CD1c-positive myeloid dendritic cell (primary cell): ENCODE measurements around the gene EVI2A.
A peak's percentile ranks its signal among the peaks of the same experiment; 100 is the strongest.
"Not testable (repeated sequence)": the region's sequence is repeated elsewhere in the genome, so short reads cannot be mapped to it uniquely, and the experiment has no call there.

ENCODE experiments used
- DNase-seq: peaks from one replicate; pipeline ENCODE4 v3.0.0-alpha.2; 2016; ENCODE audit errors: extremely low spot score

The EVI2A gene

GRCh38 chr17:31312223-31312622 lies 9.2 kb downstream of the EVI2A start:
- DNase-seq = peak; percentile 33

- peak; percentile 15 for DNase-seq
Observed at GRCh38 chr17:31311526-31311925, 9.9 kb downstream of the EVI2A start.

- DNase-seq = peak; percentile 19
Observed at GRCh38 chr17:31310886-31311285, 10.5 kb downstream of the EVI2A start.

DNA sequence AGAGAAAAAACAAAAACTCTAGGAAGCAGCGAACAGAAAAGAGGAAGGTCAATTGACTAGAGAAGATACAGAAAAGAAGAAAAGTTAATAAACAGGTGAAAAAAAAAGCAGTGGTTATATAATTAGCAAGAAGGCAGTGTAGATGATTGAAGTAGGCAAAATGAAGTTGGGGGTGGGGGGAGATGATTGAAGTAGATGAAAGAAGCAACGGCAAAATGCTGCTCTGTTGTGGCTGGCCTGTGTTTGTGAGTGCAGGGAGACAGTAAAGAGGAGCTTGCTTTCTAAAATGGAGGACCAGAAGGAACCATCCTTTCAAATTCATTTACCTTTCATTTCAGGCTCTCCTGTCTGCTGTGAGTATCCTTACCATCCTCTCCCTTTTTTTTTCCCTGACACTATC lies 11.2 kb downstream of the EVI2A start:
- DNase-seq = peak; percentile 43

DNA sequence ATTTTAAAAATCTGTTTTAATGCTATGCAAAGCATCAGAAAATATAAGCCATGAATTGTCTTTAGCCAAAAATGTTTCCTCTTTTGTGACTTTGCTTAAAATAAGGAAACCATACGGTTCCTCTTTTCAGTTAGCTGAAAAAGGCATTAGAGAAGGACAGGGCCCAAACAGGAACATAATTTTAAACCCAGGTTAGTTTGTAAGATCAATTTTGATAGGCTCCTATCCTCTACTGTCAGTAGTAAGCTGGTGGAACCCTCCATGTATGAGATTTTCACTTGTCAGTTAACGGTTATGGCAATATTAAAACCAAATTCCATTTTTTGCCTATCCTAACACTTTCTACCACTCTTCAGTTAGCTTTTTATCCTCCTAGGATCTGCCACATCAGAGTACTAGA lies 11.9 kb downstream of the EVI2A start:
- peak; percentile 89 for DNase-seq

GRCh38 chr17:31308372-31309334 lies 12.8 kb downstream of the EVI2A start:
- DNase-seq = peak; percentile 70

DNA sequence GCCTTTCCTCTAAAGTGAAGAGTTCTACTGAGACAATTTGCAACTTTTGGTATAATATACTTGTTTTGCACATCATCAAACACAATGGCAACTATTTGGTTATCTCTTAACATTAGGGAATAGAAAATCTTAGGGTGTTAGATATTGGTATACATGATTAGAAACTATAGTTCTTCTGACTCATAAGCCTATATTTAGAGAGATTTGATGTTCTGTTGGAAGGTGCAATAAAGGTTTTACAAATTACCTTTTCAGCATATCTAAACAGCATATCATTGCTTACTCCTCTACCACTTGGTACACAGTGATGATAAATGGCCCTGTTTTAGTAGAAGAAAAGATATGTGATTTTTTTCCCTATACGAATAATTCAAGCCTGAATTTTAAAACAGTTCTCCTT lies 13.8 kb downstream of the EVI2A start:
- DNase-seq = no peak

GRCh38 chr17:31299624-31300023 lies 21.8 kb downstream of the EVI2A start:
- DNase-seq = no peak

DNA sequence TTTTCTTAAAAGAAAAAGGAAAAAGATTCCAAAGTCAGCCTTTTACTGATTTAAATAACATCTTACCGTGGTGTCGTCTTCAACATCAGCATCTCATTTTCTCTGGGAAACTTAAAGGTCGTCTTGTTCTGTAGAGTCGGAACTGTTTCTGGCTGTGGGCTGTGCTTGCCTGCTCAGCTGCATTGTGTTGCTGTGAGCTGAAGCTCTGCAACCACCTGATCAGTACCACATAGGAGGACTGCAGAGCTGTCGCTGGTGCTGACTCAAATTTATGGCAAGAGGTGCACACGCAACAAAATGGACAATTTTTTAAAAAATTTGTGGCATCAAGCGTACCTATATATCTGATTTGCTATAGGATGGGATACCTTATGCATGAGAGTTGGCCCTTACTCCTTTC lies 24.3 kb downstream of the EVI2A start, which contains the start of gene OMG:
OMG (minus strand) TSS at position 150 of the 400 bp plus-strand sequence. CDS start 908 bp downstream, outside the sequence.
- no peak for DNase-seq

DNA sequence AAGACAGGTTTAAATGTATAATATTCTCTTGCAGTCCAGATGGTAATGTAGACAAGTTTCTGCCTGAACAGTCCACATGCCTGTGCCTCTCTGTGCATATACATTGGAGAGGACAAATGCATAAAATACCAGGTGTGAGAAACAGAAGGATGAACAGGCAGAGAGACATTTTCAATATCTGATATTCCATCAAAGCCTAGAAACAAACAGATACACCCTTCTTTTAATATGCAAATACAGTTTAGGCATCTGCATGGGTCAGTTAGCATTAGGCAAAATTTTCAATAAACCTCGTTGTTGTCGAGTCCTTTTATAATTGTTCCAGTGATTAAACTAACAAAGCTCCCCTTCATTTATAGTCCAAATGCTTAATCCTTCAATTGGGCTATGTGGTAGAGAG lies 25.3 kb downstream of the EVI2A start:
- DNase-seq = no peak

- DNase-seq = no peak
Observed at GRCh38 chr17:31295489-31295871, 25.9 kb downstream of the EVI2A start.

DNA sequence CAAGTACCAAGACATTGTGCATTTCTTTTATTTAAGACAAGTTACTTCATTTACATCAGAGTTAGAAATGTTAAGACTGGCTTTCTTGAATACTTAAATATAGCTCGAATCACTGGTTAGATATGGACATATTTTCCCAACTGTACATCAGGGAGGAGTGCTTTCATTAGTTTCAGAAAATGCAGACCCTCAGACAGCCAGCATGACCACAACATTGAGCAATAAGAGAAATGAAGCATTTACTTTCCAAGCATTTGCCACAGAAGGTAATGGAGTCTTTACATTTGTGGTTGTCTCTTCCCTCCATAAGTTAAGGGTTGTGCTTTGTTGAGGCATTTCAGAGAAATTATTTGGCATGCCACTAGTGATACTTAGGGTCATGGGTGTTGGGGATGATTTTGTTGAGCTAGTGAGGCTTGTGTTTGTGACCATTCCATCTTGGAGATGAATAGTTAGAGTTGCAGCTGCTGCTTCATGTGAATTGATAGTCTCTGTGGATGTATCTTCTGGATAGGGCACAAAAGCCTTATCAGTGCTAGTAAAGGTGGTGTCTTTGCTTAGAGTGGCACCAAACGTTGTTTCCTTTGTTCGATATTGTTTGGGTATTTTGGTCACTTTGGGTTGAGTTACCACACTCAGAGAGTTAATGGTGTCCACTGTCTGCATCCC lies 26.5 kb downstream of the EVI2A start:
- no peak for DNase-seq

DNA sequence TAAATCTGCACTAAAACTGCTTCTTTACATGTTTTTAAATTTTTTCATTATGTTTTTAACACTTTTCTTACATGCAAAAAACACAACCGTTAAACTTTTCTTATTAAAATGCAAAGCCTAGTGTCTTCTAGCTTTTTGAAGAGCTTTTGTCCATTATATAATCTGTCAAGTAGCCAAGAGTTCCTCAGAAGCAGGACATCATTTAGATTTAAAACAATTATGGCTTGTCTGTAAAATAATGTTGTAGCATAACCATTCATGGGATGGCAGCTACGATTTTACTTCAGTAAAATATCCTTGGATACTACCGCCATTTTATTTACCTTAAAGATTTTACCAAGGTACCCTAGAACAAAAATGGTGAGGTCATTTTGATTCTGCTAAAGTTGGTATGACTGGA lies 27.2 kb downstream of the EVI2A start:
- no peak for DNase-seq

DNA sequence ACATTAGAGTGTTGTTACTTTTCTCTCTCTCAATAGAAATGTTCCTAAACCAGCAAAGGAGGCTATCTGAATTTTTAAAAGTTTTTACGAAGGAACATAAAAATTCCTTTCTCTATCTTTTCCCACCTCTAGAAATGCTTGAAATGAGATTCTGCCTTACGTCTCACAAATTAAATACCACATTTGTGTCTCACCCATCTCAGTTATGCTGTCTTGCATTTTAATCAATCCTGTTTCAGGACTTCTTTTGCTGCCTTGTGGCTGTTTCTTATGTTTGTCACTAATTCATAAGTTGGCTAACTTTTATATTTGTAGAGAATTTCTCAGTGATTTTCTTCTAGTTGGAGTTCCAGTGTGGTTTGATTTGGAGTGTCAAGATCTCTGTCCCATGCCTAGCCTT lies 27.8 kb downstream of the EVI2A start:
- no peak for DNase-seq

- no peak for DNase-seq
Observed at GRCh38 chr17:31291820-31292219, 29.6 kb downstream of the EVI2A start.

- DNase-seq = no peak
Observed at GRCh38 chr17:31289790-31290189, 31.6 kb downstream of the EVI2A start.

DNA sequence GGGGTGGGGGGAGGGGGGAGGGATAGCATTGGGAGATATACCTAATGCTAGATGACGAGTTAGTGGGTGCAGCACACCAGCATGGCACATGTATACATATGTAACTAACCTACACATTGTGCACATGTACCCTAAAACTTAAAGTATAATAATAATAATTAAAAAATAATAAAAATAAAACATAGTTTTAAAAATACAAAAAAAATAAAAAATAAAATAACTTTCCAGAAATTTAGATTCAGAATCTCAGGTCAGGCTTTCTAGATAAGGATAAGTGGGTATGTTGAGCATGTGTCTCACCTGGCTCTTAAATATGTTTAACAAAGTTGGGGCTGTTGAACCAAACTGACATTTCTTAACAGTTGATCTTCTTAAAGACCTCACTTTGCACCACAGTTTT lies 33.5 kb downstream of the EVI2A start:
- DNase-seq = not testable (repeated sequence)

- no peak for DNase-seq
Observed at GRCh38 chr17:31286587-31286986, 34.8 kb downstream of the EVI2A start.

- no peak for DNase-seq
Observed at GRCh38 chr17:31283841-31284240, 37.6 kb downstream of the EVI2A start.

GRCh38 chr17:31281061-31281460 lies 40.4 kb downstream of the EVI2A start:
- no peak for DNase-seq

DNA sequence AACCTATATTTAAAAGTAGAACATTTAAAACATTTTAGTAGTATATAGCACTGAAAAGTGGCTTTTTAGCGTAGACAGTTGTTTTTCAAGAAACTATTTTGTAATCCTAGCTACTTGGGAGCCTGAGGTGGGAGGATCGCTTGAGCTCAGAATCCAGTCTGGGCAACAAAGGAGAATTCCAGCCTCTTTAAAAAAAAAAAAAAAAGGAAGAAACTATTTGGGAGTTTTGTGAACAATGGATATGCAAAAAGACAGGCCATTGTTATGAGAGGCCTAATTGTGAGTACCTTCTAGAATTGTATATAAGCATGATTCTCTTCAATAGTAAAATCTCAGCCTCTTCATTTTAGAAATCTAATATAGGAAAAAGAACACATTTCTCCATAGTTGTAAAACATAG lies 42.0 kb downstream of the EVI2A start:
- DNase-seq = no peak

GRCh38 chr17:31275116-31275515 lies 46.3 kb downstream of the EVI2A start:
- DNase-seq = no peak

GRCh38 chr17:31274252-31274651 lies 47.2 kb downstream of the EVI2A start:
- peak; percentile 57 for DNase-seq
